HG03280 (cell line): ENCODE data around the gene KLHDC3.
"Not testable (repeated sequence)": the region's sequence is repeated elsewhere in the genome, so short reads cannot be mapped to it uniquely, and the experiment has no call there.

ENCODE experiments used
- ATAC-seq: cut with Tn5 transposase; IDR thresholded peaks from one replicate; pipeline ENCODE4 v1.9.1; 2021; ENCODE audit warnings: mild to moderate bottlenecking, moderate library complexity; ENCODE audit not compliant: unreplicated experiment

KLHDC3 gene

DNA sequence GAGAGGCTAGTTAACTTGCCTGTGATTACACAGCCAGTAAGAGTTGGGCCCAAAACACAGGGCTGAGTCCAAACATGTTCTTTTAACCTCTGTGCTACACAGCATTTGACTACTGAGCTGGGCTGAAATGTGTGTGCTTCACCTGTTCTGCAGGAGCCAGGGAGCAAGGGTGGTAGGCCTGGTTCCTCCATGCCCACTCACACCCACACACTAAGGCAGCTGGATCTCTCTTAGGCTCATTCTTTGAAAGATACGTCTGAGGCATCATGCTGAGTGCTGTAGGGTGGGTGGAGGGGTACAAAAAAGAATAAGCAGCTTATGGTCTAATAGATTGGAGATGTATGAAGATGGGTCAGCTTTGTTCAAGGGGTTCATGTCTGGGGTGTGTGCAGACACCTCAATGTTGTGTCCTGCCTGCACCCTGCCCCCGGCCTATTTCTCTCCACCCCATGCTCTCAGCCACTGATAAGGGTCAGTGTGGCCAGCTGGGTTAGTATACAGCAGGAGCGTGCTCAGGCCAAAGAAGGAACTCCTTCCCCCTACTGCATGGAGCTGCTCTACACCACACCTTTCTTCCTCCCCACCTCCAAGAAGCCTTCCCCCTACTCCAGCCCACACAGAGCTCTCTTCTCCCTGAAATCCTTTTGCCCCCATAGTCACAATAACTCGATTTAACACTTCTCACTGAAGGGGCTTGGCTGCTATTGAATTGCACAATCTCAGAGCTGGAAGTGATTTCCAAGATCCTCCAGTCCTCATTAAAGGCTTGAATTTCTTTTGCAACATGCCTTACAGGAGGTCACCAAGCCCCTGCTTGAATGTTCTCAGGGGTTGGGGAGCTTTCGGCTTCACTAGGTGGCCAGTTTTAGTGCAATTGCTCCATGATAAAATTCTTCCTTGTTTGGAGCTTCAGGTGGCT, 26.3 kb upstream of the KLHDC3 start:
- no peak for ATAC-seq

DNA sequence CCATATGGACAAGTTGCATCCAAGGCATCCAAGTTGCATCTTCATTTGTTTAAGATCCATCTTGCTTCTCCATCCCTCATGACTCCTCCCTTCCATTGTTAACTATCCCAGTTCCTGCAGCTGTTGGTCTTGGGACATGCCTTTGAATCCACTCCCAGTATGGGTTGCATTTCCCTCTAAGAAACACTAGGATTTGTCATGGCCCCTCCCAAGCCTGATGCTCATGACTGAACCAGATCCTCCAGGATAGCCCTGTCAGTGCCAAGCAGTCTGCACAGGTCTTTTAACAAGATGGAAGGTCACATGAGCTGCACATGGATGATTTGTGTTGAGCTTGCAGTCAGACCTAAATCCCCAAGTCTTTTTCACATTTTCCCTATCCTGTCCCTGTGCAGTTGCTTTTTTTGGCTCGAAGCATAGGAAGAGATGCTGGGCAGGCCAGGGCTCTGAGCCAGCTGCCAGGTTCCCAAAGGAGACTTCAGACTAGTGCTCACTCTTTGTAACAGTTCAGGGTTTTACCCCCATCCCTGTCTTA, 25.5 kb upstream of the KLHDC3 start:
- ATAC-seq: no peak

DNA sequence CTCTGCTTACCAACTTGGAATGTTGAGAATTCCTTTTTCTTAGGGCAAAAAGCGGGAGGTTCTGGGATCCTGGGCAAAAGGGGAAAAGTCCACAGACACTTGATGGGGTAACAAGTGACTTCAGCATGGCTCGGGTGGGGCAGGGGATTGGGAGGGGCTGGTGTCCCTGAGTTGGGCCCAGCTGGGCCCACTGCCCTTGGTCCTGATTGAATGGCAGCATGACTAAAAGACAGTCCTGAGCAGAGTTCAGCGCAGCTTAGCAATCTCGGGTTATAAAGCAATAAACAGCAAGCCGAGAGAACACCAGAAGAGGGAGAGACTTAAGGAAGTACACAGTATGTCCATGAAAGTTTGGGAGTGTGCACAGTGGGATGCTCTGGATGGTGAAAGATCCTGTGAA, 24.1 kb upstream of the KLHDC3 start:
- ATAC-seq: no peak

GRCh38 chr6:42993445-42993844, 20.6 kb upstream of the KLHDC3 start:
- ATAC-seq: no peak

DNA sequence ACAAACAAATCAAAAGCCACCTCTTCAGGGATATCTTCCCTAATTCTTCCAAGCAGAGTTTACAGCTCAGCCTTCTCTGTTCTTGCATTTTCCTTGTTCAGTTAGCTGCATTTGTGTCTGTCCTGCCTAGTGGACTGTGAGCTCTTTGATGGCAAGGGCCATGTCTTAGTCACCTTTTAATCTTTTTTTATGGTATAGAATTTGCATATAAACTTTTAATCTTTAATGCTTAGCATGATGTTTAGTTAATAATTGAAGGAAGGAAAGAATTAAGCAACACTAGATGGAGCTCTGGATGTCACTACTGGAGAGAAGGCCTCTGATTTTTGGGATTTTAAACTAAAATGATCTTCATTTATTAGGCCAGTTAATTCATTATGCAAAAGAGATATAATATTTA, 17.5 kb upstream of the KLHDC3 start:
- ATAC-seq: no peak

GRCh38 chr6:42998205-42998604, 15.8 kb upstream of the KLHDC3 start:
- ATAC-seq: not testable (repeated sequence)

GRCh38 chr6:43001843-43002242, 12.2 kb upstream of the KLHDC3 start:
- no peak for ATAC-seq

DNA sequence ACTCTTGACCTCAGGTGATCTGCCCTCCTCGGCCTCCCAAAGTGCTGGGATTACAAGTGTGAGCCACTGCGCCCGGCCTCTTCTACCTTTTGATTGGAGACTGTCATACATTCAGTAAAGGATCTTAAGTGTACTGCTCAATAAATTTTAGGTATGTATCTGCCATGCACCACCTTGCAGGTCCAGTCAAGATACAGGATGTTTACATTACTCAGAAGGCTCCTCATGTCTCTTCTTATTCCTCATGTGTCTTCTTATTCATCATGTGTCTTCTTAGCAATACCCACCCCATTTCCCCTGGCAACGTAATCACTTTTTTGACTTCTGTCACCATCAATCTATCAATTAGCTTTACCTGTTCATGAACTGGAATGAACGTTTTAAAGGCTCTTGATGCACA, 8.2 kb upstream of the KLHDC3 start:
- ATAC-seq: no peak

- no peak for ATAC-seq
These were observed 7.8 kb upstream of the KLHDC3 start for GRCh38 chr6:43006251-43006650.

- ATAC-seq: no peak
These were observed 6.9 kb upstream of the KLHDC3 start for GRCh38 chr6:43007126-43007525.

- no peak for ATAC-seq
These were observed 4.9 kb upstream of the KLHDC3 start for GRCh38 chr6:43009124-43009523.

DNA sequence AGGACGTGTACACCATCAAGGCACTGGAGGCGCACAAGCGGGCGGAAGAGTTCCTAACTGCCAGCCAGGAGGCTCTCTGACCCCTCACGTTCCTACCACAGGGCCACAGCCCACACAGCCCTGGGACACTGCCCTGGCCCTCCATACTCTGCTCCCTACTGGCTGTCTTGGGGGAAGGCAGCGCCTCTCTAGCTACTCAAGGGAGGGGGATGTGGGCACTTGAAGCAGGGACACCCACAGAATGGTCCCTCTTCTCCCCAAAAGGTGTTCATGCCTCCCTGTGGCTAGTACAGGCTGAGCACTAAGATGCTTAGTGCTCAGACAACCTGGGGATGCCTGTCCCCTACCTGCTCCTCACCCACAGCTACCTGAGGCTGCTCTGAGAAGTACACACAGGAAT, 2.8 kb upstream of the KLHDC3 start:
- no peak for ATAC-seq

- ATAC-seq: no peak
These were observed 1.7 kb upstream of the KLHDC3 start for GRCh38 chr6:43012364-43012763.

DNA sequence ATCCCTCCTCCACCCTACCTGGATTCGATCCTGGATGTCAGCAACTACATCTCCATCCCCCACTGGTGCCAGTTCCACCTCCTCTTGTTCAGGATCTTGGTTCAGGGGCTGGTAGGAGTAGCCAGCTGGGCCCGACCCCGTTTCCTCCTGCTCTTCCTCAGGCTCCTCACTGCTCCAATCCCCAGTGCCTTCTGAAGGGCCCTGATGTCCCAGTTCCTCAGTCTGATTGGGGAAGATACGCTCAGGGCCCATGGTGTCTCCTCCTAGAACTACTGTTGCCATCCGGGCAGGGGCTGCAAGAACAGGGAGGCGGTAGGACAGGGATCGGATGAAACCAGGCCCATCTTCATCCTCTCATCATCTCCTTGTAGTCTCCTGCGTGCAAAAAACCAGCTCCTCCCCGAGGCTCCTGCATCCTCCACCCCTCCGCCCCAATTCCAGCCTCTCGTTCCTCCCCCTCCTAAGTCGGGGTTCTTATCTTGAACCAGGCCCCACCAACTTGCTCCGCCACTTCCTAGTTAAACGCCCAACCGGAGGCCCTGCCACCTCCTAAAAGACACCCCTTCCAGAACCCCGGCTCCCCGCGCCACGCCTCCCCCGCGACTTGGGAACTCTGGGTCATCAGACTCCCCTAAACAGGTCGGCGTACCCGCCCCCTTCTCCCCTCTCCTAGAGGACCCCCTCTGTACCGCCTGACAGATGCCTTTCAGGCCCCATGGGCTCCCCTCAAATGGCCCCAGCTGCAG, 779 bp upstream of the KLHDC3 start:
- ATAC-seq: no peak

- ATAC-seq: no peak
These were observed 423 bp downstream of the KLHDC3 start for GRCh38 chr6:43014434-43014909.

DNA sequence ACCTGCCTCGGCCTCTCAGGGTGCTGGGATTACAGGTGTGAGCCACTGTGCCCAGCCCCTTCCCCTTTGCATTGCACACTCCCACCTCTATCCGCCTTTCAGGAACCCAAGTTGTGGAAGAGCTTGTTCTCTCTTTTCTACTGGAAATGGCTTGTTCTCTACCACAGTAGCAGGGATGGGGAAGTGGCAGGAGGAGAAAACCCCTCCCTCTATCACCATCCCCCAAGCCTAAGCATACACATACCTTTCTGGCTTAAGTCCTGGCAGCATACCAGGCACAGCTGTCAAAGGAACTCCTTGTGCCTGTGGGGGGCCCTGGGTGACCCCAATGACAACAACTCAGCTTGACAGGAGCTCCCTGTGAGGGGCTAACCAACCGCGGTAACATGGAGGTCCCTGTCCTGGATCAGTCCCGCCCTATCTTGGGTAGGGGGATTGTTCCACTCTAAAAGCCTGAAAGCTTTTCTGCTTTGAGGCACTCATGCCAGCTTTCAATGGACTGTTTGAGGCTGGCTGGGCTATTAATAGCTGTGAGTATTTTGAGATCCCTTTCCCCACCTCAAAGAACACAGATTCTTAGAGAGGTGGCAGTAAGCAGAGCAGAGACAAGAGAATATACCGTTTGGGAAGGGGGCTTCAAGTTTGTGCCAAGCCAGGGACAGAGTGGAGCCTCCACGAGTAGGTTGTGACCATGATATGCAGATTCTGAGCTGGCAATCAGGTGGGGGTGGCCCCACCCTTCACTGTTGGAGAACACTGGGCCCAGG, 2.3 kb downstream of the KLHDC3 start:
- no peak for ATAC-seq

GRCh38 chr6:43016943-43017334, 2.9 kb downstream of the KLHDC3 start:
- ATAC-seq: no peak

DNA sequence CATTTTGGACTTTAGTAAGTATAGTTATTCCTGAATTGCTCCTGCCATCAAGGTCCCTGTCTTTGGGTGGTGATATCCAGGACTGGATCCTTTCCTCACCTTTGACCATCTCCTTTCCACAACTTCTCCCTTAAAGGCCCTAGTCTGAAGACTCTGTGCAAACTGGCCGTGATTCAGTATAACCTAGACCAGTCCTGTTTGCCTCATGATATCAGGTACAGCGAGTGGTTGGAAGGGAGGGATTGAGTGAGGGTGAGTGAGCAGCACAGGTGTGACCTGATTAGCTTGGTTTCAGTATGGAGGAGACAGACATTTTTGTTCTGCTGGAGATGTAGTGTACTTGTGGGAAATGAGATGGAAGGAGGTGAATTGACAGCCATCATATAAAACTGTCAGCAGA, 5.1 kb downstream of the KLHDC3 start:
- ATAC-seq: no peak

DNA sequence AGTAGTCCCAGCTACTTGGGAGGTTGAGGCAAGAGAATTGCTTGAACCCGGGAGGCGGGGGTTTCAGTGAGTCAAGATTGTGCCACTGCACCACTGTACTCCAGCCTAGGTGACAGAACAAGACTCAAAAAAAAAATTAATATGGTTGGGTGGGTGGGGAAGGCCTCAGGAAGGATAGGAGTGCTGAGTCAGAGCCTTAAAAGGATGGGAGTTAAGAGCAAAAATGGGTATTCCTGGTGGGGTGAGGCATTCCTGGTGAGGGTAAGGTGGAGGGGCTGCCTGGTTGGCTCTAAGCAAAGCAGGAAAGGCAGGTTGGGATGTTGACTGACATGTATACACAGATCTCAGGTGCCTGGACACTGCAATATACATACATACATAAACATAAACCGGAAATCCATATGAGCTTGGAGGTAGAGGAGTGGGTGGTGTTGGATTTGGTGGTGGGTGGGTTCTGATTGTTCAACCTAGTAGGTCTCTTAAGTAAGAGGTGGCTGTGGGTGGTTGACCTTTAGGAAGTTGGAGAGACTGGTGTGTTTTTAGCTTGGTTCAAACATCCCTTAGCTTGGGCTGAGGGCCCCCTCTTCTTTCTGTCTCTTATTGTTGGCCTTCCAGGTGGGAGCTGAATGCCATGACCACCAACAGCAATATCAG, 6.1 kb downstream of the KLHDC3 start:
- no peak for ATAC-seq

DNA sequence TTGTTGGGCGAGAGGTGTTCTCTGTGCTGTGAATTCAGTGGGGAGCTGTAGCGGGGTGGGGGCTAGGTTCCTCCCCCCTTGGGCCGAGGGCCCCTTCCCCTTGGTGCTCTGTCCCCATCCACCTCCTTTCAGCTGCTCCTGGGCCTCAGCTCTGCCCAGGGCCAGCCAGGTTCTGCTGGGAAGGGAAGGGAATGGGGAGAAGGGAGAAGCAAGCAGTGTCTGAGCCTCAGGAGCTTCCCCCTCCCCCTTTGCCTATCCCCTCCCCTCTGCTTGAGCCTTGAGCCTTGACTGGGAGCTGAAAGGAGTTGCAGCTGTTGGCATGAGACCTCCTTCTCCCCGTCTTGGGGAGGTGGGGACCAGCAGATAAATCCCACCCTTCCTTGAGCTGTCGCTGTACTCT, 6.8 kb downstream of the KLHDC3 start:
- ATAC-seq: no peak
